H1 (cell line): ENCODE measurements around the gene NPTX1. TPM values are rescaled to one million over a fixed set of nuclear protein-coding genes. Genes with fewer than 3 reads are reported as not detected.

Experiments
- CTCF ChIA-PET: fragments of 300-600 bp; sonication (Branson Sonifier 250); formaldehyde crosslinking; loops from one replicate; lab custom pipeline; 2021; ENCODE audit not compliant: partially characterized antibody; lab: Charles Lee
- POLR2A ChIA-PET: fragments of 300-600 bp; sonication (Branson Sonifier 250); formaldehyde crosslinking; loops from one replicate; lab custom pipeline; 2021; ENCODE audit warnings: inconsistent platforms; ENCODE audit not compliant: partially characterized antibody; lab: Charles Lee
- DNase-seq, 2 experiments: peaks; one replicate each; pipeline versions ENCODE4 v3.0.0 to v3.0.0-alpha.2; 2010 to 2022; ENCODE audit warnings: low spot score in 2 of 2, low read depth in 1 of 2, mixed read lengths in 1 of 2
- FAIRE-seq: peaks from 2 replicates; lab custom pipeline; 2011; peaks lifted over from hg19 to GRCh38; lab: Jason Lieb, UNC
- H2AFZ ChIP-seq: 2 replicates; pipeline ENCODE4 v1.8.1; 2012; ENCODE audit warnings: low read length, inconsistent platforms
- H2AK5ac ChIP-seq: 2 replicates; pipeline ENCODE4 v1.6.1; 2013; ENCODE audit warnings: low read depth, low read length
- H2BK120ac ChIP-seq: replicated peaks from 2 replicates; pipeline ENCODE3; 2013; ENCODE audit warnings: low read depth, low read length, inconsistent platforms
- H2BK12ac ChIP-seq: 2 replicates; pipeline ENCODE4 v1.6.1; 2013; ENCODE audit warnings: low read depth, low read length
- H2BK15ac ChIP-seq: 2 replicates; pipeline ENCODE4 v1.6.1; 2013; ENCODE audit warnings: low read length
- H2BK20ac ChIP-seq: 2 replicates; pipeline ENCODE4 v1.6.1; 2013; ENCODE audit warnings: low read length
- H2BK5ac ChIP-seq: 2 replicates; pipeline ENCODE4 v1.6.1; 2013; ENCODE audit warnings: low read depth, low read length
- H3K14ac ChIP-seq: 2 replicates; pipeline ENCODE4 v1.6.1; 2013; ENCODE audit warnings: inconsistent platforms; ENCODE audit not compliant: insufficient read length
- H3K18ac ChIP-seq: 2 replicates; pipeline ENCODE4 v1.6.1; 2013; ENCODE audit warnings: low read length; ENCODE audit errors: extremely low read depth
- H3K23ac ChIP-seq: 2 replicates; pipeline ENCODE4 v1.6.1; 2013; ENCODE audit warnings: inconsistent platforms; ENCODE audit not compliant: insufficient read length
- H3K23me2 ChIP-seq: 2 replicates; pipeline ENCODE4 v1.6.1; 2013; ENCODE audit warnings: low read depth, low read length
- H3K27ac ChIP-seq: 2 replicates; pipeline ENCODE4 v1.6.1; 2011; ENCODE audit warnings: low read depth, low read length, inconsistent platforms
- H3K27me3 ChIP-seq, 4 experiments: replicated peaks in 1 of 4; 1 replicate in 1 of 4; 2 replicates in 3 of 4; pipeline versions ENCODE4 v1.6.1 to v1.8.1; 2011 to 2013; ENCODE audit warnings: low read length in 3 of 4, mild to moderate bottlenecking in 3 of 4, inconsistent platforms in 2 of 4, mixed read lengths in 2 of 4, moderate library complexity in 1 of 4; ENCODE audit not compliant: control insufficient read depth in 3 of 4, insufficient read depth in 3 of 4; ENCODE audit errors: extremely low read depth in 1 of 4
- H3K36me3 ChIP-seq, 4 experiments: 2 replicates each; pipeline versions ENCODE4 v1.6.1 to v1.8.1; 2011 to 2013; ENCODE audit warnings: mild to moderate bottlenecking in 4 of 4, low read length in 3 of 4, moderate library complexity in 2 of 4, control low read depth in 1 of 4, inconsistent platforms in 1 of 4; ENCODE audit not compliant: insufficient read depth in 4 of 4, control insufficient read depth in 2 of 4
- H3K4ac ChIP-seq: replicated peaks from 2 replicates; pipeline ENCODE3; 2013; ENCODE audit warnings: low read length, low read depth, mixed read lengths, inconsistent platforms; ENCODE audit not compliant: insufficient read length
- H3K4me1 ChIP-seq, 4 experiments: replicated peaks in 1 of 4; 1 replicate in 1 of 4; 2 replicates in 3 of 4; pipeline versions ENCODE4 v1.6.1 to v1.8.1; 2011 to 2013; ENCODE audit warnings: low read length in 3 of 4, inconsistent platforms in 2 of 4, mixed read lengths in 1 of 4; ENCODE audit not compliant: insufficient read depth in 4 of 4, control insufficient read depth in 3 of 4
- H3K4me2 ChIP-seq, 2 experiments: 2 replicates each; pipeline versions ENCODE4 v1.6.1 to v1.8.1; 2011 to 2013; ENCODE audit warnings: low read depth in 2 of 2, low read length in 2 of 2, control low read depth in 1 of 2, inconsistent platforms in 1 of 2, mild to moderate bottlenecking in 1 of 2; ENCODE audit not compliant: insufficient read depth in 1 of 2
- H3K4me3 ChIP-seq, 4 experiments: fragments of 200-600, 300-600 bp in 1 of 4; sonication (generic), shearing (Covaris generic), sonication (Bioruptor Twin) in 1 of 4; 2 replicates each; pipeline versions ENCODE4 v1.5.1 to v1.8.1; 2011 to 2016; ENCODE audit warnings: low read length in 4 of 4, low read depth in 3 of 4, control low read depth in 2 of 4, inconsistent platforms in 2 of 4, mild to moderate bottlenecking in 2 of 4, mixed read lengths in 1 of 4, moderate library complexity in 1 of 4; ENCODE audit not compliant: insufficient read depth in 2 of 4; ENCODE audit errors: extremely low read depth in 1 of 4
- H3K56ac ChIP-seq: replicated peaks from 2 replicates; pipeline ENCODE3; 2013; ENCODE audit warnings: low read depth, mild to moderate bottlenecking, mixed read lengths, low read length, inconsistent platforms; ENCODE audit not compliant: insufficient read length
- H3K79me1 ChIP-seq: 2 replicates; pipeline ENCODE4 v1.6.1; 2013; ENCODE audit warnings: low read depth, low read length, control low read depth
- H3K79me2 ChIP-seq, 2 experiments: 2 replicates each; pipeline versions ENCODE4 v1.6.1 to v1.8.1; 2012 to 2013; ENCODE audit warnings: low read length in 2 of 2, mild to moderate bottlenecking in 2 of 2, inconsistent platforms in 1 of 2; ENCODE audit not compliant: insufficient read depth in 2 of 2, control insufficient read depth in 1 of 2
- H3K9ac ChIP-seq, 4 experiments: replicated peaks in 1 of 4; 1 replicate in 1 of 4; 2 replicates in 3 of 4; pipeline versions ENCODE4 v1.6.1 to v1.8.1; 2011 to 2013; ENCODE audit warnings: low read depth in 3 of 4, low read length in 3 of 4, control low read depth in 2 of 4, mild to moderate bottlenecking in 2 of 4, moderate library complexity in 2 of 4, inconsistent platforms in 1 of 4; ENCODE audit errors: extremely low read depth in 1 of 4
- H3K9me3 ChIP-seq, 2 experiments: 2 replicates each; pipeline versions ENCODE4 v1.6.1 to v1.8.1; 2012 to 2013; ENCODE audit warnings: mild to moderate bottlenecking in 2 of 2, moderate library complexity in 2 of 2, control low read depth in 1 of 2, inconsistent platforms in 1 of 2, low read depth in 1 of 2, low read length in 1 of 2, mixed read lengths in 1 of 2; ENCODE audit not compliant: insufficient read depth in 2 of 2
- H4K20me1 ChIP-seq, 2 experiments: replicated peaks in 1 of 2; 2 replicates each; pipeline versions ENCODE3 to v1.8.1; 2011 to 2013; ENCODE audit warnings: inconsistent platforms in 2 of 2, low read length in 2 of 2, mild to moderate bottlenecking in 1 of 2; ENCODE audit not compliant: insufficient read depth in 2 of 2, control insufficient read depth in 1 of 2
- H4K5ac ChIP-seq: 2 replicates; pipeline ENCODE4 v1.6.1; 2013; ENCODE audit warnings: low read length, low read depth, mixed read lengths, inconsistent platforms; ENCODE audit not compliant: insufficient read length
- H4K8ac ChIP-seq: 2 replicates; pipeline ENCODE4 v1.8.0; 2013; ENCODE audit warnings: mild to moderate bottlenecking, moderate library complexity, low read length, inconsistent platforms; ENCODE audit not compliant: insufficient read depth; ENCODE audit errors: extremely low read depth
- H4K91ac ChIP-seq: replicated peaks from 2 replicates; pipeline ENCODE3; 2013; ENCODE audit warnings: low read length, mixed read lengths, inconsistent platforms; ENCODE audit not compliant: insufficient read length
- CBX5 ChIP-seq: fragments of 300-800, 300-1000 bp; sonication (generic); IDR thresholded peaks from 2 replicates; pipeline ENCODE4 v1.7.1; 2016; ENCODE audit warnings: antibody characterized with exemption, low read length, low read depth
- CHD2 ChIP-seq: IDR thresholded peaks from 2 replicates; pipeline ENCODE4 v1.6.1; 2012; ENCODE audit warnings: low read length, improper control_type of control experiment
- KDM5A ChIP-seq: fragments of 200-600 bp; IDR thresholded peaks from 2 replicates; pipeline ENCODE4 v1.7.1; 2012; ENCODE audit warnings: mild to moderate bottlenecking, low read length, inconsistent platforms, mixed read lengths
- POU5F1 ChIP-seq: IDR thresholded peaks from 2 replicates; pipeline ENCODE4 v1.6.1; 2011; ENCODE audit warnings: low read depth, mild to moderate bottlenecking, low read length, moderate library complexity
- RXRA ChIP-seq: IDR thresholded peaks from 2 replicates; pipeline ENCODE4 v1.6.1; 2011; ENCODE audit warnings: low read depth, mild to moderate bottlenecking, low read length, moderate library complexity; ENCODE audit not compliant: insufficient read depth
- SP2 ChIP-seq: IDR thresholded peaks from 2 replicates; pipeline ENCODE4 v1.6.1; 2012; ENCODE audit warnings: mild to moderate bottlenecking, low read length, inconsistent platforms
- TBP ChIP-seq: IDR thresholded peaks from 2 replicates; pipeline ENCODE4 v1.6.1; 2011; ENCODE audit warnings: low read depth, low read length, improper control_type of control experiment
- TEAD4 ChIP-seq: IDR thresholded peaks from 2 replicates; pipeline ENCODE4 v1.6.1; 2012; ENCODE audit warnings: low read depth, low read length, inconsistent platforms, mixed read lengths
- WGBS, 2 experiments: shearing (Covaris generic) in 1 of 2; methylation state at CpG; one replicate each; pipeline versions ENCODE4 v1.1.6 to v1.1.7; 2013 to 2015; ENCODE audit warnings: low lambda C conversion rate in 2 of 2, mixed read lengths in 2 of 2, inconsistent platforms in 1 of 2, low coverage in 1 of 2, missing lambda C conversion rate in 1 of 2; ENCODE audit not compliant: insufficient replicate concordance in 2 of 2, insufficient coverage in 1 of 2, insufficient read length in 1 of 2; ENCODE audit errors: extremely low coverage in 1 of 2, missing lambda C conversion rate in 1 of 2; 5-methylcytosine and 5-hydroxymethylcytosine counted together
- polyA plus RNA-seq, 7 experiments: library from polyadenylated mRNA; depleted of rRNA in 3 of 7; stranded (reverse) in 5 of 7; unstranded in 2 of 7; fragments of >200 nt in 5 of 7; fragments of 200-250 nt in 2 of 7; gene quantifications; 1 replicate in 5 of 7; 2 replicates in 1 of 7; 4 replicates in 1 of 7; pipeline versions ENCODE4 v1.2.1 to v1.2.3, GENCODE V29; 2011 to 2013; ENCODE audit warnings: missing spikeins in 2 of 7, mixed read lengths in 2 of 7
- total RNA-seq: library from RNA; stranded (reverse); fragmentation: NEBNext Ultra II Directional; extraction: Animal tissue kit (Norgen Biotek cat#: 25700); gene quantifications from 2 replicates; pipeline ENCODE4 v1.2.1, GENCODE V29; 2021
- TF ChIP-seq, protein P1 (sequence below), 3 experiments: IDR thresholded peaks; 1 replicate in 2 of 3; 2 replicates in 1 of 3; pipeline versions ENCODE4 v1.5.1 to v1.6.1; 2011; ENCODE audit warnings: low read length in 3 of 3, mild to moderate bottlenecking in 3 of 3, inconsistent platforms in 2 of 3, low read depth in 1 of 3, moderate library complexity in 1 of 3; ENCODE audit not compliant: insufficient read depth in 1 of 3; ENCODE audit errors: control extremely low read depth in 1 of 3

NPTX1 gene
- total and polyA plus RNA-seq, 2 of the 8 experiments (the other 6 are each of a cell fraction or from before 2014, with no cell fraction given): 12.0 to 17.9 TPM

- Histone ChIP-seq H3K9ac (peak overlapping the region in 2 of 4 experiments; percentile 29 to 93; a peak in 3 of 7 replicates), H3K27me3 (peaks cover 0 to 10% (median 9%) of the 10 kb centered on the region in 4 experiments; a peak in 5 of 7 replicates), H4K8ac (peak overlapping the region; percentile 98), H3K4me2 (peak overlapping the region; percentile 76 to 97), H3K14ac (no peak overlapping the region), H2BK15ac (no peak overlapping the region), H3K4me1 (peaks cover 0 to 7% (median 3%) of the 10 kb centered on the region in 4 experiments; a peak in 4 of 7 replicates), H3K36me3 (no peaks in the 10 kb centered on the region), H3K23ac (no peak overlapping the region), H4K91ac (no peak overlapping the region), H3K23me2 (peaks cover 8% of the 10 kb centered on the region), H3K18ac (no peak overlapping the region), H2AFZ (no peak overlapping the region), H4K20me1 (no peaks in the 10 kb centered on the region), H3K79me1 (no peaks in the 10 kb centered on the region), H2AK5ac (peak overlapping the region; percentile 67; the same call in 1 of the 2 replicates), H2BK20ac (no peak overlapping the region), H3K4ac (peak overlapping the region; percentile 12), H2BK5ac (no peak overlapping the region), H3K27ac (no peak overlapping the region), H2BK120ac (no peak overlapping the region), H3K4me3 (peak overlapping the region in 3 of 4 experiments; percentile 76 to 81 (median 81); a peak in 3 of 8 replicates), H2BK12ac (0 out of 2 replicates have a peak overlapping the region, but pooled peaks have one; percentile 27), H3K56ac (no peak overlapping the region), H4K5ac (no peak overlapping the region), H3K9me3 (no peaks in the 10 kb centered on the region), H3K79me2 (no peaks in the 10 kb centered on the region)
- 87% methylated on average over 18 of the region's 19 CpGs; no CpG with 5 or more reads in 1 of the 2 experiments for WGBS, 2 experiments
- TF ChIP-seq CBX5: no peak
- TF ChIP-seq SP2: no peak
- TF ChIP-seq KDM5A: no peak
- TF ChIP-seq, protein P1, sequence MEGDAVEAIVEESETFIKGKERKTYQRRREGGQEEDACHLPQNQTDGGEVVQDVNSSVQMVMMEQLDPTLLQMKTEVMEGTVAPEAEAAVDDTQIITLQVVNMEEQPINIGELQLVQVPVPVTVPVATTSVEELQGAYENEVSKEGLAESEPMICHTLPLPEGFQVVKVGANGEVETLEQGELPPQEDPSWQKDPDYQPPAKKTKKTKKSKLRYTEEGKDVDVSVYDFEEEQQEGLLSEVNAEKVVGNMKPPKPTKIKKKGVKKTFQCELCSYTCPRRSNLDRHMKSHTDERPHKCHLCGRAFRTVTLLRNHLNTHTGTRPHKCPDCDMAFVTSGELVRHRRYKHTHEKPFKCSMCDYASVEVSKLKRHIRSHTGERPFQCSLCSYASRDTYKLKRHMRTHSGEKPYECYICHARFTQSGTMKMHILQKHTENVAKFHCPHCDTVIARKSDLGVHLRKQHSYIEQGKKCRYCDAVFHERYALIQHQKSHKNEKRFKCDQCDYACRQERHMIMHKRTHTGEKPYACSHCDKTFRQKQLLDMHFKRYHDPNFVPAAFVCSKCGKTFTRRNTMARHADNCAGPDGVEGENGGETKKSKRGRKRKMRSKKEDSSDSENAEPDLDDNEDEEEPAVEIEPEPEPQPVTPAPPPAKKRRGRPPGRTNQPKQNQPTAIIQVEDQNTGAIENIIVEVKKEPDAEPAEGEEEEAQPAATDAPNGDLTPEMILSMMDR (IDR thresholded peaks at IDR 0.05; ENCODE audit: control extremely low read depth in 1 of 3, insufficient read depth in 1 of 3, low read depth in 1 of 3, low read length in 3 of 3): no peak
- TF ChIP-seq CHD2: no peak
- no peak for TF ChIP-seq POU5F1
- TF ChIP-seq RXRA: no peak
- no peak for TF ChIP-seq TBP
- no peak for TF ChIP-seq TEAD4
- FAIRE-seq: no peak
- ChIA-PET CTCF (interaction anchor here (0.8 to 2.3 kb wide), 4 partner anchors 24 to 196 kb away, joined by 3 to 6 read pairs (median 3); no protein-coding TSS in a partner anchor), POLR2A (interaction anchor here (1.1 to 3.8 kb wide), 10 partner anchors 10 to 133 kb away, joined by 3 to 35 read pairs (median 6); partner anchors contain the start of genes ENDOV and NPTX1)
- DNase-seq: no peak
These were observed 23.0 kb downstream of the NPTX1 start for GRCh38 chr17:80453126-80453997.
